ENCODE results near the gene NKD1. TPM values are rescaled to one million over a fixed set of nuclear protein-coding genes. Genes with fewer than 3 reads are reported as not detected.
A peak's percentile ranks its signal among the peaks of the same experiment; 100 is the strongest.

The NKD1 gene
- total RNA-seq, 1 donor, result not detected

DNA sequence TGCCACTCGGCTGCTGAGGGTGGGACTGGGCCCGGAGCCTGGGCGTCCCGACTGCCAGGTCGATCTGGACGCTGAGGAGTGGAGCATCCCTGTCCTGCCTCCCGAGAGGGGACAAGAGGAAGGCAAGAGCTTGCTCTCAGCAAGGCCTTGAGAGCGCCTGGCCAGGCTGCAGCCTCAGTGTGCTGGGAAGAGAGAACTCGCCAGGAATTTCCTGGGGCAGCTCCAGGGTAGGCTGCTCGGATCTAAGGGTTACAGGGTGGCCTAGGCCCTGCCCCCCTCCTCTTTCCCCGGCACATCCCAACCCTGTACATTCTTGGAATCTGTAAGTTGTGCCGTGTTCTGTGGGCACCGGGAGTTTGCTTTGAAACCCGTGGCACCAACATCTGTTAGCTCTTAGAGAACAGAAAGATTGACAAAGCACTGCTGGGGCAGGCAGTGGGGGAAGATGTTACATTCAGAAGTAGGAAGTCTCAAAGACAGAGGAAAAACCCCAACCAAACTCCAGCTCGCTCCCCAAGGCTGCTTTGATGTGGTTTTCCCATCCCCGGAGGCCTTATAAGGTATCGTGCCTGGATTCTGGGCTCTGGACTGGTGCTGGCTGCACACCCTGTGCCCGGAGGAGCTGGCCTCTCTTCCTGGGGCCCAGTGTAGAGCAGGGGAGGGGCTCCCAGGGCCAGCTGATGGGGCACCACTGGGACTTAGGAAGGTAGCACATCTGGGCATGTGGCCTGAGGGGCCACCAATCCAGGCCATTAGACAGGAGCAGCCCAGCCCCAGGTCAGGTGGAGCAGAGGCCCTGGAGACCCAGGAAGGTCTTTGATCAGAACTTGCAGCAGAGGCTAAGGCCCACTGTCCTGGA lies 55.2 kb downstream of the NKD1 start:
- peak; percentile 28 for DNase-seq (ENCODE audit: low read depth)
- H3K4me3 ChIP-seq (ENCODE audit: low read depth, low read length), result no peak overlapping the region
- TF ChIP-seq, protein P1, sequence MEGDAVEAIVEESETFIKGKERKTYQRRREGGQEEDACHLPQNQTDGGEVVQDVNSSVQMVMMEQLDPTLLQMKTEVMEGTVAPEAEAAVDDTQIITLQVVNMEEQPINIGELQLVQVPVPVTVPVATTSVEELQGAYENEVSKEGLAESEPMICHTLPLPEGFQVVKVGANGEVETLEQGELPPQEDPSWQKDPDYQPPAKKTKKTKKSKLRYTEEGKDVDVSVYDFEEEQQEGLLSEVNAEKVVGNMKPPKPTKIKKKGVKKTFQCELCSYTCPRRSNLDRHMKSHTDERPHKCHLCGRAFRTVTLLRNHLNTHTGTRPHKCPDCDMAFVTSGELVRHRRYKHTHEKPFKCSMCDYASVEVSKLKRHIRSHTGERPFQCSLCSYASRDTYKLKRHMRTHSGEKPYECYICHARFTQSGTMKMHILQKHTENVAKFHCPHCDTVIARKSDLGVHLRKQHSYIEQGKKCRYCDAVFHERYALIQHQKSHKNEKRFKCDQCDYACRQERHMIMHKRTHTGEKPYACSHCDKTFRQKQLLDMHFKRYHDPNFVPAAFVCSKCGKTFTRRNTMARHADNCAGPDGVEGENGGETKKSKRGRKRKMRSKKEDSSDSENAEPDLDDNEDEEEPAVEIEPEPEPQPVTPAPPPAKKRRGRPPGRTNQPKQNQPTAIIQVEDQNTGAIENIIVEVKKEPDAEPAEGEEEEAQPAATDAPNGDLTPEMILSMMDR (IDR thresholded peaks at IDR 0.05; ENCODE audit: insufficient read depth, low read depth, low read length), result no peak

DNA sequence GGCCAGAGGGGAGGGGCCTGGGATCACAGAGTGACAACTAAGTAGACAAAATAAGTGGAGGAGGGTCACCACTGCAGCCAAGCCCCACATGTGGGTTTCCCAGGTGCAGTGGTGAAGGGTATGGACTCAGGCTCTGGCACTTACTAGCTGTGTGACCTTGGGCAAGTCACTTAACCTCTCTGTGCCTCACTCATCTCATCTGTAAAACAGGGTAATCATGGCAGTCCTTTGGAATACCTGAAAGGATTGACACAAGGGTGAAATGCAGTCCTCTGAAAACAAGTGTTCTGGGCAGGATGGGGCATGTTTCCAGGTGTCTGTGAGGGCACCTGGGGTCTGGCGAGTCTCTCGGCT lies 55.8 kb downstream of the NKD1 start:
- TF ChIP-seq, protein P1 (IDR thresholded peaks at IDR 0.05; ENCODE audit: insufficient read depth, low read depth, low read length), result no peak
- no peak for DNase-seq (ENCODE audit: low read depth)
- H3K4me3 ChIP-seq (ENCODE audit: low read depth, low read length), result no peak overlapping the region

GRCh38 chr16:50604610-50605009 lies 56.4 kb downstream of the NKD1 start:
- no peak overlapping the region for H3K4me3 ChIP-seq (ENCODE audit: low read depth, low read length)
- DNase-seq (ENCODE audit: low read depth), result no peak
- TF ChIP-seq, protein P1 (IDR thresholded peaks at IDR 0.05; ENCODE audit: insufficient read depth, low read depth, low read length), result no peak

- TF ChIP-seq, protein P1 (IDR thresholded peaks at IDR 0.05; ENCODE audit: insufficient read depth, low read depth, low read length), result no peak
- no peak for DNase-seq (ENCODE audit: low read depth)
- no peak overlapping the region for H3K4me3 ChIP-seq (ENCODE audit: low read depth, low read length)
These were observed 57.7 kb downstream of the NKD1 start for GRCh38 chr16:50605733-50606430.

DNA sequence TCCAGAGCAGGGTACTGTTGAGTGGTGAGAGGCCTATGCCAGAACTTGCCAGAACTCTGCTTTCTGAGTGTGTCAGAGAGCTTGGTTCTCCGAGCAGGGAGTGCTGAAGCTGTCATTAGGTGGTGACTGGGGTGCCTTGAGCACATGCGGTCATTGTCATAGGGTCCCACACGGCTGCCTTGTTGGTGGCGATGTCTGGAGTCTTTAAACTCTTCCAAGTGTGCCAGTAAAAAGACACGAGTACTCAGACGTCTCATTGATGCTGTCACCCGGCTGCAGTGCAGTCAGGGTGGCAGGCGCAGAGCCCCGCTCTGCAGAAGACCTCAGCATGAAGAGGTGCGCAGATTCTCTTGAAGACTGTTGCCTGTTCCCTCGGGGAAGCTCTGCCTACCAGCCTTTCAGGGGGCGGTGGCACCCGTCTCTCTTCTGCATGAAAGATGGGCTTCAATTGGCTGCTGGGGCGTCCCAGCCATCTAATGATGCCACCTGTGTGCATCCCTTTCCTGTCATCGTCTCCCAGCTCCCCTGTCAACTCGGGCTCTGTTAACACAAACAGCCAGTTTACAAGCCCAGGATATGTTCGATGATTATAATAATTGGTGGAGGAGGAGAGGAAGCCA lies 58.3 kb downstream of the NKD1 start:
- TF ChIP-seq, protein P1 (IDR thresholded peaks at IDR 0.05; ENCODE audit: insufficient read depth, low read depth, low read length), result no peak
- H3K4me3 ChIP-seq (ENCODE audit: low read depth, low read length), result no peak overlapping the region
- no peak for DNase-seq (ENCODE audit: low read depth)

- no peak for DNase-seq (ENCODE audit: low read depth)
- TF ChIP-seq, protein P1 (IDR thresholded peaks at IDR 0.05; ENCODE audit: insufficient read depth, low read depth, low read length), result no peak
These were observed 58.8 kb downstream of the NKD1 start for GRCh38 chr16:50607051-50607431.

More at GRCh38 chr16:50607051-50607431, 58.8 kb downstream of the NKD1 start:
- H3K4me3 ChIP-seq (ENCODE audit: low read depth, low read length), result no peak overlapping the region

Measured in fibroblast of villous mesenchyme (primary cell).